ENCODE measurements around the gene ZNF287.

ZNF287 gene

DNA sequence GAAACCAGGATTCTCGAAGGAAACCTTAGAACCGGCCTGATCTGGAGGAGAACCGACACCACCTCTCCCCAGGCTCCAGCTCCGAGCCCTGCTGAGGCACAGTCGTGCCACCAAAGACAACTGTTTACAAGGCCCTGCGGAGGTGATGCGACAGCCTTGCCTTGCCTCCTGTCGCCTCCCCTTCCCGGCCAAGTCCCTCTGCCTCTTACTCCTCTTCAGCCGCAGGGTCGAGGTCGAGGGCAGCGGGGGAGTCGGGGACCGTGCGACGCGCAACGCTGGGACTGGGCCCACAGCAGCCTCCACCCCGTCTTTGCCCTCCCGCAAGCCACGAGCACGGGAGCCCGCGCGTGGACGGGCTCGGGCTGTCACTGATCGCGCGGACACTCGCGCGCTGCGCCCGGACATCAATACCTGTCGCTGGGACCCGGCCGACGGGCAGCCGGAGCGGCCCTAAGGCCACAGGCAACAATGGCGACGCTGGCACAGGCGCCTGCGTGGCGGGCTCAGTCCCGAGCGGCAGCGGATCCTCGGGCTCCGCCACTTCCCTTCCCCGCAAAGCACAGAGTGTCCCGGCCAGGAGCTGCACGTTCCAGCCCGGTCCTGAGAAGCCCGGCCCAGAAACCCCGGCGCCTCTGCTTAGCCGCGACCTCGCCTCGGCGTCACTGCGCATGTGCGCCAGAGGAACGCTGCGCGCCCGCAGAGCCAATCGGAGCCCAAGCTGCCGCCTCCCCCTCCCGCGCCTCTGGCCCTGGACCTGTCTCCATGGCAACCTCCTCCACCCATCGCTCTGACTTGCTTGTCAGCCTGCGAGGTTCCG is at the start of gene ZNF287:
ZNF287 (minus strand) TSS at position 664 of the 817 bp plus-strand sequence. CDS start 1,473 bp downstream, outside the sequence.
- peak; percentile 73 to 91 for DNase-seq

DNA sequence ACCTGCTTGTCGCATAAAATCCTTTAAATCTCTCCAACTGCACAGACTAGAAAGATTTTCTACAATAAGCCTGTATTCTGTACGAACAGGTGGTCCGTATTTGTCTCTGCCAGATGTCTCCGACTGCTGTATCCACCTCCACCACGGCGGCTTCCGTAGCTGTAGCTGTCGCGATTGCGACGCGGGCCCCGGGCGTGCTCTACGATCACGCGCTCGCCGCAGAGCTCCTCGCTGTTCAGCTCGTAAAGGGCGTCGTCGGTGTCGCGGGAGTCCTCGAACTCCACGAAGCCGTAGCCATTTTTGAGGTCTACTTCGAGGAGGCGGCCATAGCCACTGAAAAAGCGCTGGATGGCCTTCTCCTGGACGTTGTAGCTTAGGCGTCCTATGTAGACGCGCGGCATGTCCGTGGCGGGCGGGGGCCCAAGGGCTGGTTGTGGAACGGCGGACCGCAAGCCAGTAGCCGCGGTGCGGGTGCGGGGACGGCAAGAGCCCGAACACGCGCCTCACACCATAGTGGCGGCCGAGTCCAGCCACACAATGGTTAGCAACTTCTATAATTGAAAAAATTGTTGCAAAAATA is 48.6 kb upstream of the ZNF287 start:
- no peak for DNase-seq

DNA sequence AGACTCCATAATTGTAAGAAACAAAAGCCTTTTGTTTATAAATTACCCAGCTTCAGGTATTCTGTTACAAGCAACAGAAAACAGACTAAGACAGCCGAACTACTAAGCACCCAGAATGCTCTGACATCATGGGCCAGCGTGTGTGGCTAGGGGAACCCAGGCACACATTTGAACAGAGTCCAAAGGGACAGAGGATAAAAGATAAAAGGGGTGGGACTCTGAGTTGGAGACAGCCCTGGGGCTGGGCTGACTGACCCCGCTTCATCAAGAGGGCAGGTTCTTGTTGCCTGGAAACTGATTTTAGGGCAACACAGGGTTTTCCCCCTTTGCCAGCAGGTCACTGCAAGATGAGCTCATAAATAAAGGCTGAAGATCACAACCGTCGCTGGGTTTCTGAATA is 30.5 kb upstream of the ZNF287 start:
- DNase-seq: no peak

DNA sequence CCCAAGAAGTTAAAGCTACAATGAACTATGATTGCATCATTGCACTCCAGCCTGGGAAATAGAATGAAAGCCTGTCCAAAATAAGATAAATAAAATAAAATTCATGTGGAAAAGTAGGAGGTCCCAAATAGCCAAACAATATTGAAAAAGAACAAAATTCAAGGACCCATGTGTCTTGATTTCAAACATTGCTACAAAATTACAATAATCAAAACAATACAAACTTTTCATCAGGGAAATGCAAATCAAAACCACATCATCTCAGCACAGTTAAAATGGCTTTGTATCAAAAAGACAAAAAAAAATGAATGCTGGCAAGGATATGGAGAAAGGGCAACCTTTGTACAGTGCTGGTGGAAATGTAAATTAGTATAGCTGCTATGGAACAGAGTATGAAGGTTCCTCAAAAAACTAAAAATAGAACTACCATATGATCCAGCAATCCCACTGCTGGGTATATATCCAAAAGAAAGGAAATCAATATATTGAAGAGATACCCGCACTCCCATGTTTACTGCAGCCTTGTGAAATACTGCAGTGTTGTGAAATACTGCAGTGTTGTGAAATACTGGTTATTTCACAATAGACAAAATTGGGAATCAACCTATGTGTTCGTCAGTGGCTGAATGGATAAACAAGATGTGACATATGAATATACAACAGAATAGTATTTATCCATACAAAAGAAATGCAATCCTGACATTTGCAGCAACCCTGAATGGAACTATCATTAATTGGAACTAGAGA is 24.5 kb upstream of the ZNF287 start:
- DNase-seq: no peak

DNA sequence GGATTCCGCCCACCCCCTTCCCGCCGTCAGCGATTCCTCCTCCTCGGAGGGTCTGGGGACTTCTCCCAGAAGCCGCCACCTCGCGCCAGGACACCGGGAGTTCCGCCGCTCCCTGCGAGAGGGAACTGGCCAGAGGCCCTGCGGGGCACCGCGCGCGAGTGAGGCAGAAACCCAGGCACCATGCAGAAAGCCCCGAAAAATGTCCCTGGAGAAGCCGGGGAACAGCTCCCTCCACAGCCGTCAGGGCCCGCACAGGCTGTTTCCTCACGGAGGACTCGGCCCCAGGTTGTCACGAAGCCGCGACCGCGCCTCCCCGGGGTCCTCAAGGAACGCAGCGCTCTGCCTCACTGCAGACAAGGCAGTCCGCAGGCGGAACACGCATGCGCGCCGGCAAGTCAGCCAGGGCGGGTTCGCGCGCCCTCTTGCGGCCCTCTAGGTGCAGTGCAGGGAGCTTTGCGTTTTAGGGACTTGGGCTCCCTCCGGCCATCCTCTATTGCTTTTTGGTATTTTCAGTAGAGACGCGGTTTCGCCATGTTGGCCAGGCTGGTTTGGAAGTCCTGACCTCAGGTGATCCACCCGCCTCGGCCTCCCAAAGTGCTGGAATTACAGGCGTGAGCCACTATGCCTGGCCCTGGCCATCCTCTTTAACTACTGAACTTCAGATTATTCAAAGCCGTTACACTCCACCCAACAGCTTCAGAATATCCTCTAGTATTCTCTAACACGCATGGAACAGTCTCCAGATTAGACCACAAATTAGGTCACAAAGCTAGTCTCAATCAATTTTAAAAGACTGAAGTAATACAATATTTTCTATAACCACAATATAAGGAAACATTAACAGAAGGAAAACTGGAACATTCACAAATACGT is 20.3 kb upstream of the ZNF287 start:
- DNase-seq: peak; percentile 67 to 91

DNA sequence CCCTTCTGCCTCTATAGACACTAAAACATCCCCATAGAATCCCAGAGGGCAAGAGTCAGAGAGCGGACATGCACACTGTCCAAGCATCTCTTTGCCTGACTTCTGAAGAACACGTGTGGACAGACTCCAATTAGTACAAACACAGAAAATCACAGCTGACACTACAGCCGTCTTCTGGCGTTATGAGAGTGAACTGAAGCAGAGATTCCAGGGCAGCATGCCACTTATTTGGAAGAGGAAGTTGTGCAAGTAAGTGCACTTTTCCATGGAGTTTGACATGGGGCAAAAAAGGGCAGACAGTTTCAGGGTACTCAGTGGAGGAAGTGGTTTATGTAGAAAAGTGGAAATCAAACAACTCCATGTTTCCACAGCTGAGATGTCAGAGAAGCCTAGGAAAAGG is 16.8 kb upstream of the ZNF287 start:
- no peak for DNase-seq

DNA sequence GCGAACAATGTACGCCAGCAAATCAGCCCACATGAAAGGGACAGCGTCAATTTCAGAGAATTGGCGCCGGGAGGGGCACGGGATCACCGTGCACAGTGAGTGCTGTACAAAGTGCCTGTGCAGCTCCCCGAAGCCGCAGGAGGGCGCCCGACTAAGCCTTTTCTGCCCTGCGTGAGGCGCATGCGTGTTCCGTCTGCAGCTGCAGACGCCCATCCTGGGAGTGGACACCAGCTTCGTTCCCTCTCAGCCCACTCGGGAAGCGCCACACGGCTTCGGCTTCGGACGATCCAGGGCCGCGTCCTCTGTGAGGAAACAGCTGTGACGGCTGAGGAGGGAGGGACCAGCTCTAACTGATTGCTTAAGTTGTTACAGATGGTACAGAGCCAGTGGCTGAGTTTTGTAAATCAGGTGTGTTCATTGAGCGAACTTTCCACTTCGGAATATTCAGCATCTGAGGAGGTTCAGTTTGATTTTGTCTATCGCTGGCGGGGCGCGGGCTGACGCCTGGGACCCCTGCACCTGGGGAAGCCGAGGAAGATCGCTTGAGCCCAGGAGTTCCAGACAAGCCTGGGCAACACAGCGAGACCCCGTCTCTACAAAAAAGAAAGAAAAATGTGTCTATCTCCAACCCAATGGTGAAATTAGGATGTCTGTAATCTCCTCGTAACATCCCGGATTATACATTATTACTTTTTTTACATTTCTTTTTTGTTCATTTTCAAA is 15.4 kb upstream of the ZNF287 start:
- peak; percentile 93 to 94 for DNase-seq

DNA sequence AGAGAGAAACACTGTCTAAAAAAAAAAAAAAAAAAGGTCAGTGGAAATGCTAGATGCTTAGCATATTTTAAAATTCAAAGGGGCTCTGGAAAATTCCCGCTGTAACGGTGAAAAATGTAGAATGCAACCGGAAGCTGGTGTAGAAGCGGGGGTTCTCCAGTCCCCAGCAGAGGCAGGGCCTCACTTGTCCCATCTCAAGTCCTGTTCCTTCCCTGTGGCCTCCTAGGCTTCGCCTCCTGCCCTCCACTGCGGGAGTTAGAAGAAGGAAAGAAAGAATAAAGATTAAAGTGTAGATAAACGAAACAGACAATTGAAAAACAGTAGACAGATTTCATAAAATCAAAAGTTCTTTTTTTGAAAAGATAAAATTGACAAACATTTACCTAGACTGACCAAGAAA is 14.8 kb upstream of the ZNF287 start:
- no peak for DNase-seq

DNA sequence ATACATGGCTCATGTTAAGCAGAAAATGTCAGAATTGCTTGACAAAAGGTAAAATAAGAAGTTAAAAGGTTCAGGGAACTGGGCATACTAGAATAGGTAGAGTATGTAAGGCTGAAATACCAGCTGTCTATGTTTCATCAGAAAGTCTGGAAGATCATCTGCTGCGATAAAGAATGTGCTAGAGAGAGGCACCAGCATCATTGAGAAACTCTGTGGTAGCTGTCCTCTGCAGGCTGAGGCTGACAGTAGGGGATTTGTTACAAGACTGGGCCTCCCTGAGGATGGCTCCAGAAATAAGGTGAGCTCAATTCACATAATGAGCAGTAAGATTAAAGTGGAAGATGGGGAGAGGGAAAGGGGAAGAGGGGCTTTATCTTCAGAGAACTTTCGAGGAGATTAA is 4.5 kb upstream of the ZNF287 start:
- DNase-seq: no peak

DNA sequence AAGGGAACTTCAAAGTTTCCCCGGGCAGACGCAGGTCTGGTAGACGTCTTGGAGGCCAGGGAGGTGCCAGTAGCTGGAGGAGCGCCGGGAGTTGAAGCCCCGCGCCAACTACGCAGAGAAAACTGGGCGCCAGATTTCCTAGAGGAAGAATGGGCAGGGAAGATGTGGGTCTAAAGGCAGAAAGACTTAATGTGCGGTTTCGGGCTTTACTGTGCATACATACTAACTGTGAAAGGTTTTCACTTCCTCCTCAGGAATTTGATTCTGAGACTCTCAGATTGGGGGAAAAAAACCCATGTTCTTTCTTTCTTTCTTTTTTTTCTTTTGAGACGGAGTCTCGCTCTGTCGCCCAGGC is 331 bp upstream of the ZNF287 start:
- no peak for DNase-seq

DNA sequence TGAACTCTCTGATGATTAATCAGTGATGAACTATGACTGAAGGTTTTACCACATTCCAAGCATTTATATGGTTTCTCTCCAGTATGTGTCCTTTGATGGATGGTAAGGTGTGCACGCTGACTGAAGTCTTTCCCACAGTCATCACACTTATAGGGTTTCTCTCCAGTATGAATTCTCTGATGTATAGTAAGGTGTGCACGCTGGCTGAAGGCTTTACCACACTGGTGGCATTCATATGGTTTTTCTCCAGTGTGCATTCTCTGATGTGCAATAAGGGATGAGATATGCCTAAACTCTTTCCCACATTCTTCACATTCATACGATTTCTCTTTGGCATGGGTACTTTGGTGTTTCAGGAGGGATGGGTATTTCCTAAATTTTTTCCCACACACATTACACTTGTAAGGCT is 16.4 kb downstream of the ZNF287 start:
- no peak for DNase-seq

DNA sequence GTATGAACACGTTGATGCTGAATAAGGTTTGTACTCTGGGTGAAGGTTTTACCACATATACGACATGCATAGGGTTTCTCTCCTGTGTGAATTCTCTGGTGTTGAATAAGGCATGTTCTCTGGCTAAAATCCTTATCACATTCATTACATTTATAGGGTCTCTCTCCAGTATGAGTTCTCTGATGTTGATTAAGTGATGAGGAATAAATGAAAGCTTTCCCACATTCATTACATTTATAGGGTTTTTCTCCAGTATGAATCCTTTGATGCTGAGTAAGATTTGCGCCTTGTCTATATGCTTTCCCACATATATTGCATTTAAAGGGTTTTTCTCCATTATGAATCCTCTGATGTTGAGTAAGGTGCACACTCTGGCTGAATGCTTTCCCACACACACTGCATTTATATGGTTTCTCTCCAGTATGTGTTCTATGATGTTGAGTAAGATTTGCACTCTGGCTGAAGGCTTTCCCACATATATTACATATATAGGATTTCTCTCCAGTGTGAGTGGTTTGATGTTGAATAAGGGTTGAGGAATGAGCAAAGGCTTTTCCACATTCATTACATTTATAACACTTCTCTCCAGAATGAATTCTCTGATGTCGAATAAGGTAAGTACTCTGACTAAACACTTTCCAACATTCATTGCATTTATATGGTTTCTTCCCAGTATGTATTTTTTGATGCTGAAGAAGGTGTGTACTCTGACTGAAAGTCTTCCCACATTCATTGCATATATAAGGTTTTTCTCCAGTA is 16.9 kb downstream of the ZNF287 start:
- DNase-seq: no peak

DNA sequence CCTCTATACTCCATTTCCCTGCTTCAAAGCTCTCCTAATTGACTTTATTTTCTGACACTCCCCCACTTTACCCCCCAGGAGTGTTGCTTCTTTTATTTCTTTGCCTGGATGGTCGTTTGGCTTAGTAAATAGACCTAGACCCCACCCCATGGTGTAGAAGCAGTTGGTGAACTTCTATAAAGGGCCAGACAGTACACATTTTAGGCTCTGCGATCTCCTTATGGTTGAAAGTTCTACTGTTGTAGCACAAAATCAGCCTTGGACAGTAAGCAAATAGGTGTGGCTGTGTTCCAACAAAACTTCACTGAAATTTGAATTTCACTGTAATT is 31.9 kb downstream of the ZNF287 start:
- no peak for DNase-seq

DNA sequence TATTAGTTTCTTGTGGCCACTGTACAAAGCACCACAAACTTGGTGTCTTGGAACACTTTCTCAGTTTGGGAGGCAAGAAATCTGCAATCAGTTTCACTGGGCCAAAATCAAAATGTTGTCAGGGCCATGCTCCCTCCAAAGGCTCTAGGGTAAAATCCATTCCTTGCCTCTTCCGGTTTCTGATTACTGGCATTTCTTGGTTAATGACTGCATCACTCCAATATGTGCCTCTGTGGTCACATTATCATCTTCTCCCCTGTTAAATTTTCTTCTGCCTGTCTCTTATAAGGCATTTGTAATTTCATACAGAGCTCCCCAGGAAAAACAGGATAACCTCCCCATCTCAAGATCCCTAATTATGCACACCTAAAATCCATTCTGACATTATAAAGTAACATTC is 34.8 kb downstream of the ZNF287 start:
- no peak for DNase-seq

DNA sequence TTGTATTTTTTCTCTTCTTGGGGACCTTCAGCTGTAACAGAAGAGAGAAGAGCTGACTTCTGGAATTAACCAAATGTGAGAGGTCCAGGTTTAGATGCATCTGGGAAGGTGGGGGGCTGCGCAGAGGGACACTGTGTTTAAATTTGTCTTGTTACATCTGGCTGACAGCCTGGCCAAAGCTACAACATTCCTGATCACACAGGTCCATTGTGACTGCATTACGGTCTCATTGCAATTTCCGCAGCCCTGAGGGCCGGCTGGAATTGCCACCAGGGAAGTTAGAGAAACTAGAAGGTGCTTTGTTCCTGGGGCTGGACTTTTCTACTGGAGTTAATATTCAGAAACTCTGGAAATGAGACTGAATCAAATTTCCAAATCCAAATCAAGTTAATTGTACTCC is 39.1 kb downstream of the ZNF287 start:
- DNase-seq: no peak

DNA sequence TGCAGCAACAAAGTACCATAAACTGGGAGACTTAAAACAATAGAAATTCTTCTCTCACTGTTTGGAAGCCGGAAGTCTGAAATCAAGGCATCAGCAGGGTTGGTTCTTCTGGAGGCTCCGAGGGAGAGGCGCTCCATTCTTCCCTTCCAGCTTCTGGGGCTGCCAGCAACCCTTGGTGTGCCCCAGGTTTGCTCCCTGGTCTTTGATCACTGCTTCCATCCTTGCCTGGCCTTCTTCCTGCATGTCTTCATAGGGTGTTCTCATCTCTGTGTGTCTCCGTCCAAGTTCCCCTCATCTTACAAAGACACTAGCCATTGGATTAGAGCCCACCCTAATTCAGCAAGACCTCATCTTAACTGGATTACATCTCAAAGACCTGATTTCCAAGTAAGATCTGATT is 41.7 kb downstream of the ZNF287 start:
- no peak for DNase-seq

DNA sequence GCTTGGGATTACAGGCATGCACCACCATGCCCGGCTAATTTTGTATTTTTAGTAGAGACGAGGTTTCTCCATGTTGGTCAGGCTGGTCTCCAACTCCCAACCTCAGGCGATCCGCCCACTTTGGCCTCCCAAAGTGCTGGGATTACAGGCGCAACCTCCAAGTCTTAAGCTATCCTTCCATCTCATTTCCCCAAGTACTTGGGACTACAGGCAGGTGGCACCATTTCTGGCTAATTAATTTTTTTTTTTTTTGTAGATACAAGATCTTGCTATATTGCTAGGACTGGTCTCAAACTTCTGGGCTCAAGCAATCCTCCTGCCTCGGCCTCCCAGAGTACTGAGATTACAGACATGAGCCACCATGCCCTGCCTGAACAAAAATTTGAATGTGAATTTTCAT is 43.4 kb downstream of the ZNF287 start:
- peak in 1 of 2 experiments; percentile 52 for DNase-seq

DNA sequence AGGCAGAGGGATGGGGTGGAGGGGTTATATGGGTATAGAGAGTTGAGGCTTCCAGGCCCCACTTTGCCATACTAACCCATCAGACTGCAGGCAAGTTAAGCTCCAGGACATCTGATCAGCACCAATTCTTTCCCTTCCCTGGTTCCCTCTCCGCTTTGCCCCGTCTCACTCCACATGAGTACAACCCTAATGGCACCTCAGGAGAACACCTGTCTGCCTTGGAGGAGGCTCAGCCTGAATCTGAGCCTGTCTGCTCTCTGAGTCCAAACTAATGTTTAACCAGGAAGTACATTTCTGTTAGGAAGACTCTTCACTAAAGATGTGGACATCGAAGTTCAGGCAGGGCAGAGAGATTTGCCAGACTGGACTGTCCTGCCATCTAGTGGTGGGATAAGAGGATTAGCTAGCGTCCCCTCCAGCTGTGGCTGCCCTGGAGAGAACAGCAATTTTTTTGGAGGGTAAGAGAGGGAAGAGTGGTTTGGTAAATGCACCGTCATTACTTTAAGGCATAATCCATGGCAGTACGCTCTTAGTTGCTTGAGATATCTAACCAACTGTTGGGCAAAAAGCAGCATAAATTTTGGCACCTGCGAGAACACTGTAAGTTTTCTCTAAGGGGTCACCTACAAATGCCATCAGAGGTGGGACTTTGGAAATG is 47.8 kb downstream of the ZNF287 start:
- DNase-seq: peak; percentile 63 to 93

DNA sequence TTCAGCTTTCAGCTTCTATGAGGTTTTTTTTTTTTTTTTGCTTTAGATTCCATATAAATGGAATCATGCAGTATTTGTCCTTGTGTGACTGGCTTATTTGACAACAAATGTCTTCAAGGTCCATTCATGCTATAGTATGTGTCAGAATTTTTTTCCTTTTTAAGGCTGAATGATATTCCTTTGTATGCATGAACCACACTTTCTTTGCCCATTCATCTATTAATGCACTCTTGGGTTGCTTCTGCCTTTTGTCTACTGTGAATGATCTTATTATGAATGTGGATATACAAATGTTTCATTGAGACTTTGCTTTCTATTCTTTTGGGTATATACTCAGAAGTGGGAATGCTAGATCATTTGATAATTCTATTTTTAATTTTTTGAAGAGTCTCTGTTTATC is 50.0 kb downstream of the ZNF287 start:
- no peak for DNase-seq

DNA sequence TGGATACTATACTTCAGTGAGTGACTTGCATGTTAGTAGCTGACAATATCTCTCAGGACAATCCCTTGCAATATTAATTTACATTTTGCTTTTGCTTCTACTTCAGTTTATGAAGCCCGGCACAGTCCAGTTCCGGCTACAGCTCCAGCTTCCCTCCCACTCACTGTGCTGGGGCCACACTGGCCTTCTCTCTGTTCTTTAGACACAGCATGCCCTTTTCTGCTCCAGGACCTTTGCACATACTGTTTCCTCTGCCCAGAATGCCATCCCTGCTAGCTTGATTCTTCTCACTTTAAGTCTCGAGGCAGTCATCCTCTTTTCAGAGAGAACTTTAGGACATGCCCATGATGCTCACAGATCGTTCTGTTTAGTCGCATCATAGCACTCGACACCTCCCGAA is 51.5 kb downstream of the ZNF287 start:
- DNase-seq: no peak

DNA sequence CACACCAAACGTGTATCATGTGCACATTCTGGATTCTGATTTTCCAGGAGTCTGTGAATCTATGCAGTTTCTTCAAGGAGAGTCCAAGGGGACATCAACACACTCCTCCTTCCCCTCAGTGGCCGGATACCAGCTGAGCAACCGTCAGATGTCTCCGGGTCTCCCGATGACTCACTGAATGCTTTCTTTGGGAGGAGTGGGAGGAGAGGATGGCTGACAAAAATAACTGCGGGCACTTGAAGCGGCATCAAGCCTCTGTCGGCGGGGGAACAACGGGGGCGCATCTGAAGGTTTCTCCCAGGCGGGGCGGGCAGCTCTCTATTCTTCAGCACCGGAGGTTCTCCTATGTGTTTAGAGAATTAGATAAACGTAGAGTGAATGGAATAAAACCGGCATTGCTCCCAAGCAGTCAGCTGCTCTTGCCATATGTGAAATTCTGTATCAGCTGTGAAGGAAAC is 52.4 kb downstream of the ZNF287 start:
- DNase-seq: no peak
